KMS-11 (cell line): ENCODE data around the gene NCOA1.
"Not testable (repeated sequence)": the region's sequence is repeated elsewhere in the genome, so short reads cannot be mapped to it uniquely, and the experiment has no call there.

Source experiments
- H2AFZ ChIP-seq: fragments of 200-600 bp; sonication (generic); 2 replicates; pipeline ENCODE4 v1.6.1; 2016; ENCODE audit warnings: antibody characterized with exemption, mixed run types, low read depth
- H3K27ac ChIP-seq: fragments of 200-600 bp; sonication (generic); 2 replicates; pipeline ENCODE4 v1.6.1; 2016; ENCODE audit warnings: mild to moderate bottlenecking, mixed run types
- H3K27me3 ChIP-seq: fragments of 200-600 bp; sonication (generic); 2 replicates; pipeline ENCODE4 v1.6.1; 2017; ENCODE audit warnings: mild to moderate bottlenecking, low read depth, mixed run types, moderate library complexity; ENCODE audit not compliant: insufficient read depth
- H3K36me3 ChIP-seq: fragments of 200-600 bp; sonication (generic); 2 replicates; pipeline ENCODE4 v1.6.1; 2017; ENCODE audit warnings: mild to moderate bottlenecking, mixed run types; ENCODE audit not compliant: insufficient read depth
- H3K4me1 ChIP-seq: fragments of 200-600 bp; sonication (generic); 2 replicates; pipeline ENCODE4 v1.6.1; 2016; ENCODE audit warnings: mild to moderate bottlenecking, low read depth, mixed run types; ENCODE audit not compliant: poor library complexity, severe bottlenecking
- H3K4me2 ChIP-seq: fragments of 200-600 bp; sonication (generic); 2 replicates; pipeline ENCODE4 v1.7.0; 2016; ENCODE audit warnings: mild to moderate bottlenecking, mixed run types
- H3K4me3 ChIP-seq: fragments of 200-600 bp; sonication (generic); IDR thresholded peaks from 2 replicates; pipeline ENCODE4 v1.6.1; 2017; ENCODE audit warnings: low read depth, low read length, mixed read lengths; ENCODE audit not compliant: insufficient read depth
- H3K79me2 ChIP-seq: fragments of 200-600 bp; sonication (generic); 2 replicates; pipeline ENCODE4 v1.6.1; 2016; ENCODE audit warnings: low read depth, mixed run types; ENCODE audit not compliant: insufficient read depth
- H3K9ac ChIP-seq: fragments of 200-600 bp; sonication (generic); 2 replicates; pipeline ENCODE4 v1.6.1; 2016; ENCODE audit warnings: mild to moderate bottlenecking, mixed run types
- H4K20me1 ChIP-seq: fragments of 200-600 bp; sonication (generic); 2 replicates; pipeline ENCODE4 v1.6.1; 2016; ENCODE audit warnings: mild to moderate bottlenecking, mixed run types; ENCODE audit not compliant: insufficient read depth
- CTCF ChIP-seq: fragments of 200-600 bp; sonication (generic); conservative IDR thresholded peaks from 2 replicates; pipeline ENCODE4 v1.6.1; 2017; ENCODE audit warnings: low read depth, mild to moderate bottlenecking, antibody characterized with exemption, low read length, moderate library complexity, mixed read lengths

NCOA1 gene

DNA sequence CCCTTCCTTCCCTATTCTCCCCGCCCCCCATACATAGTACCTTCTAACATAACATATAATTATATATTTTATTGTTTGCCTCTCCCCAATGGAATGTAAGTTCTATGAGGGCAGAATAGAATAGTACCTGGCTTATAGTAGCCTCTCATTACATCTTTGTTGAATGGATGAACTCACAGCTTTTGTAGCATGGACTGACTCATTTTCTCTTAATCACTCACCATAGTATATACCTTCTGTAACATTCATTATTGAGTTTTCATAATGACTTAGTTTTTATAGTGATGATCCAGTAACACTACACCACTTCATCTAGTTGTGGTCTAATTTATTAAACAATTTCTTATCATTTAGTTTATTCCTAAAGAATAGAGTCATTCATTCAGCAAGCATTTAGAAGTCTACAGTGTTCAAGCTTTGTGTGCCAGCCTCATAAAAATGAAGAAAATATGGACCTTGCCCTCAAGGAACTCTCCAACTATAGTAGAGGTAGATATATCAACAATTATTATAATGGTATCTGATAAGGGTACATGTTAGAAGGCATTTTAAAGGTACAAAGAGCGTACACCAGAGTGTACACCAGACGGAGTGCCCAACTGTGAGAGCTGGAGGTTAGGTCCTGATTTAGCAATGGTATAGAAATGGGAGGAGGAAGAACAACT, 31.1 kb downstream of the NCOA1 start:
- no peaks in the 10 kb centered on the region for H3K4me1 ChIP-seq
- no peak for TF ChIP-seq CTCF
- no peak overlapping the region for H3K4me2 ChIP-seq
- H3K9ac ChIP-seq: no peak overlapping the region
- H4K20me1 ChIP-seq: no peaks in the 10 kb centered on the region
- no peaks in the 10 kb centered on the region for H3K36me3 ChIP-seq
- H3K27me3 ChIP-seq: no peaks in the 10 kb centered on the region
- no peaks in the 10 kb centered on the region for H3K79me2 ChIP-seq
- no peak overlapping the region for H3K27ac ChIP-seq
- H2AFZ ChIP-seq: no peak overlapping the region
- no peak overlapping the region for H3K4me3 ChIP-seq

- Histone ChIP-seq H3K4me1 (no peaks in the 10 kb centered on the region), H3K9ac (no peak overlapping the region), H3K4me2 (no peak overlapping the region), H3K4me3 (no peak overlapping the region), H3K27ac (no peak overlapping the region), H3K27me3 (no peaks in the 10 kb centered on the region), H4K20me1 (no peaks in the 10 kb centered on the region), H3K79me2 (no peaks in the 10 kb centered on the region), H2AFZ (no peak overlapping the region), H3K36me3 (no peaks in the 10 kb centered on the region)
- TF ChIP-seq CTCF: no peak
These were observed 36.5 kb downstream of the NCOA1 start for GRCh38 chr2:24527536-24527935.

GRCh38 chr2:24530796-24531195, 39.7 kb downstream of the NCOA1 start:
- Histone ChIP-seq H3K9ac (no peak overlapping the region), H3K79me2 (no peaks in the 10 kb centered on the region), H3K27me3 (no peaks in the 10 kb centered on the region), H3K4me3 (no peak overlapping the region), H4K20me1 (no peaks in the 10 kb centered on the region), H2AFZ (no peak overlapping the region), H3K4me1 (no peaks in the 10 kb centered on the region), H3K36me3 (no peaks in the 10 kb centered on the region), H3K27ac (no peak overlapping the region), H3K4me2 (no peak overlapping the region)
- no peak for TF ChIP-seq CTCF

GRCh38 chr2:24531610-24532009, 40.6 kb downstream of the NCOA1 start:
- H3K36me3 ChIP-seq, H3K4me2 ChIP-seq, H2AFZ ChIP-seq, H3K4me3 ChIP-seq, H3K9ac ChIP-seq, H3K27me3 ChIP-seq, H3K79me2 ChIP-seq, H3K27ac ChIP-seq, H3K4me1 ChIP-seq, H4K20me1 ChIP-seq: not testable (repeated sequence)

- not testable (repeated sequence) for H3K4me1 ChIP-seq, H3K4me2 ChIP-seq, H3K36me3 ChIP-seq, H4K20me1 ChIP-seq, H3K9ac ChIP-seq, H3K79me2 ChIP-seq, H2AFZ ChIP-seq, H3K4me3 ChIP-seq, H3K27ac ChIP-seq, H3K27me3 ChIP-seq
These were observed 41.0 kb downstream of the NCOA1 start for GRCh38 chr2:24532057-24532456.

- not testable (repeated sequence) for H3K27ac ChIP-seq, H4K20me1 ChIP-seq, H3K9ac ChIP-seq, H3K79me2 ChIP-seq, H3K4me1 ChIP-seq, H3K4me3 ChIP-seq, H3K36me3 ChIP-seq, H2AFZ ChIP-seq, H3K4me2 ChIP-seq, H3K27me3 ChIP-seq
These were observed 42.5 kb downstream of the NCOA1 start for GRCh38 chr2:24533574-24533973.
